Kidney tubule cell (primary cell): ENCODE results near the gene KIF5B.
A peak's percentile ranks its signal among the peaks of the same experiment; 100 is the strongest.
"Not testable (repeated sequence)": the region's sequence is repeated elsewhere in the genome, so short reads cannot be mapped to it uniquely, and the experiment has no call there.

Source experiments
- DNase-seq: peaks from one replicate; pipeline ENCODE4 v3.0.0-alpha.2; 2018; ENCODE audit warnings: low spot score

KIF5B gene

DNA sequence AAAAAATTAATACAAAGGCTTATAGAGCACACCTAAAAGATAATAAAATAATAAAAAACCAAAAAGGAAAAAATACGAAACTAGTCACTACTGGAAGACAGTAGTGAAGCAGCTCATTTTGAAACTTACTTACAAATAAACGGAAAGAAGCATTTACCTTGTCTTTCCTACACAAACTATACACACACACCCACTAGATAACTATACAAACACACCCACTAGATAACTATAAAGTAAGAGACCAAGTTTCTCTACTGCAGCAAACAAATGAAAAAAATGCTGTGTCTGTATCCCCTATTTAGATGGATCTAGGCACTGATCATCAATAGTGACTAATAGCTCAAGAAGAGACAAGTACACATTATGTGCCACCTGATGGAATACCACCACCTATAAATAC, 49.2 kb downstream of the KIF5B start:
- no peak for DNase-seq

- DNase-seq: peak; percentile 48
Measured at GRCh38 chr10:32005050-32005449, 51.2 kb downstream of the KIF5B start.

- no peak for DNase-seq
Measured at GRCh38 chr10:32004161-32004591, 52.0 kb downstream of the KIF5B start.

GRCh38 chr10:32002531-32002930, 53.7 kb downstream of the KIF5B start:
- no peak for DNase-seq

DNA sequence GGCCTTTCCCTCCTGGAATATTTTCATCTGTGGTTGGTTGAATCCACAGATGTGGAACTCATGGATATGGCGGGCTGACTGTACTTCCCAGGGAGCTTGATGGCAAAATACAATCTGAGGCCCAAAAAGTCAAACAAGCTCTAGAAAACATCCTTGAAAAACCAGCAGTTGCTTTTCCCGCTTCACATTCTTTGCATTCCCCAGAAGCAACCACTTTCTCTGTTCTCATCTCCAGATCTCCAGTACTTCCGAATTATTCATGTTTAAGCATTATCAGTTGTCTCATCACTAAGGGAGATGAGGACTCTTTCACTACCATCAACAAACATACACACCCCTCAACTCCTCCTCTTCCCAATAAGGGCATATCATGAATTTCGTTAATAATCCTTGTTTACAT, 55.3 kb downstream of the KIF5B start:
- peak; percentile 73 for DNase-seq

DNA sequence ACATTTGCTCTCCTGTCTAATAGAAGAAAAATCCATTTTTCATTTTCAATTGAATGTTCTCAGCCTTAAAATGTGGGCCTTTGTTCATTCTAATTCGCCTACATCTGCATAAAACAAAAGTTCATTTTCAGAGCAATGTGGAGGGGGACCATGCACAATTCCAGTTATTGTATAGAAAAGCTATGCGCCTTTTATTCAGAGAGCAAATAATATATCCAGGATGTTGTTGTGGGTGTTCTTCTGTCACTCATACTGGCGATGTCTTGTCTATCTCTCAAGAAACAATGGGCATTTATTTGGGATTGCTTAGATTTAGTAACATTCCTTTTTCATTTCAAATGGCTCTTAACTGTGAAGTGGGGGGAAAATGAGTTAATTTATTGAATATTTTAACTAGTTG, 56.4 kb downstream of the KIF5B start:
- no peak for DNase-seq

- DNase-seq: peak; percentile 17
Measured at GRCh38 chr10:31999070-31999660, 57.1 kb downstream of the KIF5B start.

GRCh38 chr10:31994926-31995325, 61.3 kb downstream of the KIF5B start:
- DNase-seq: no peak

DNA sequence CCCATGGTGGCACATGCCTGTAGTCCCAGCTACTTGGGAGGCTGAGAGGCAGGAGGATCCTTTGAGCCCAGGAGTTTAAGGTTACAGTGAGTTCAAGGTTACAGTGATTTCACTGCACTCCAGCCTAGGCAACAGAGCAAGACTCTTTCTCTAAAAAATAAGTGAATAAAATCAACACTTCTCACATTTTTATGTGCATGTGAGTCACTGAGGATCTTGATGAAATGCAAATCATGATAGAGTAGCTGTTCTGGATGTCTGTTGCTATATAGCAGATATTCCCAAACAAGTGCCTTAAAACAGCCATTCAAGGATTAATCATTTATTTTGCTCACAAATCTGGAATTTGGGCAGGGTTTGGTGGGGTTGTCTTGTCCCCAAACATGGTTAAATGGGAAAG, 65.3 kb downstream of the KIF5B start:
- DNase-seq: no peak

DNA sequence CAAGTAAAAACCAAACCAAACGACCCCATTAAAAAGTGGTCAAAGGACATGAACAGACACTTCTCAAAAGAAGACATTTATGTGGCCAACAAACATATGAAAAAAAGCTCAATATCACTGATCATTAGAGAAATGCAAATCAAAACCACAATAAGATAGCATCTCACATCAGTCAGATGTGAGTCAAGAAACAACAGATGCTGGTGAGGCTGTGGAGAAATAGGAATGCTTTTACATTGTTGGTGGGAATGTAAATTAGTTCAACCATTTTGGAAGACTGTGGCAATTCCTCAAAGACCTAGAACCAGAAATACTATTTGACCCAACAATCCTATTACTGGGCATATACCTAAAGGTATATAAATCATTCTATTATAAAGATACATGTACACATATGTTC, 68.4 kb downstream of the KIF5B start:
- not testable (repeated sequence) for DNase-seq

DNA sequence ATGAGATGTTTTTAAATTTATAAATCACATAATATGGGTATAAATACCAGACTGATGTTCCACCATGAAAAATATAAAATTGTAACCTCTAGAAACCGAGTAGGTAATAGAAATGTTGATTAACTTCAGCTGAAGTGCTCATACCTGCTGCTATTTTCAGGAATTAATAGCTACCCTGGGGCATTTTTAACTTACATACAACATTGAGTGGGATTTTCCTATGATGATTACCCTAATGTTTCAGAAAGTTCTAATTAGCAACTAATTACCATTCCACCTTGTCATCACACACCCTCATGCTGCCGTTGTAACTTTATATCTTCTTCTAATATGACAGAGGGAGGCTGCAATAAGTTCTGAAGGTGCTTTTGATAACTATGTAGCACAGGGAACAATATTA, 74.1 kb downstream of the KIF5B start:
- no peak for DNase-seq

GRCh38 chr10:31980471-31980870, 75.8 kb downstream of the KIF5B start:
- DNase-seq: no peak

DNA sequence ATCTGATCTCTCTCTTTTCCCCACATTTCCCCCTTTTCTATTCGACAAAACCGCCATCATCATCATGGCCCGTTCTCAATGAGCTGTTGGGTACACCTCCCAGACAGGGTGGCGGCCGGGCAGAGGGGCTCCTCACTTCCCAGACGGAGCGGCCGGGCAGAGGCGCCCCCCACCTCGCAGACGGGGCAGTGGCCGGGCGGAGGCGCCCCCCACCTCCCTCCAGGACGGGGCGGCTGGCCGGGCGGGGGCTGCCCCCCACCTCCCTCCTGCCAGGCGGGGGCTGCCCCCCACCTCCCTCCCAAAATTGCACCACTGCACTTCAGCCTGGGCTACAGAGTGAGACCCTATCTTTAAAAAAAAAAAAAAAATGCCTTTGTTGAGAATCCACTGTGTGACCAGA, 77.2 kb downstream of the KIF5B start:
- DNase-seq: not testable (repeated sequence)

DNA sequence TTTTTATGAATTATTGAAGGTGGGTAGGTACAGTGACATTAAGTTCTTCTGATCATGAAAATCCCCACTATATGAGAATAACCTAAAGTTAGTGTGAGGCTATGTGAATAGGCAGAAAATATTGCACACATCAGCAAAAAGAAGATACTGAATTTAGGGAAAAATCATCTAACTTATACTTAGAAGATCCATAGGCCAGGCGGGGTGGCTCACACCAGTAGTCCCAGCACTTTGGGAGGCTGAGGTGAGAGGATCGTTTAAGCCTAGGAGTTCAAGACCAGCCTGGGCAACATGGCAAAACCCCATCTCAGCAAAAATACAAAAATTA, 78.1 kb downstream of the KIF5B start:
- DNase-seq: no peak

GRCh38 chr10:31977440-31978155, 78.6 kb downstream of the KIF5B start:
- DNase-seq: peak; percentile 83

GRCh38 chr10:31975157-31975765, 81.0 kb downstream of the KIF5B start:
- DNase-seq: no peak

- peak; percentile 58 for DNase-seq
Measured at GRCh38 chr10:31974434-31975124, 81.6 kb downstream of the KIF5B start.

- DNase-seq: no peak
Measured at GRCh38 chr10:31972519-31973041, 83.6 kb downstream of the KIF5B start.

DNA sequence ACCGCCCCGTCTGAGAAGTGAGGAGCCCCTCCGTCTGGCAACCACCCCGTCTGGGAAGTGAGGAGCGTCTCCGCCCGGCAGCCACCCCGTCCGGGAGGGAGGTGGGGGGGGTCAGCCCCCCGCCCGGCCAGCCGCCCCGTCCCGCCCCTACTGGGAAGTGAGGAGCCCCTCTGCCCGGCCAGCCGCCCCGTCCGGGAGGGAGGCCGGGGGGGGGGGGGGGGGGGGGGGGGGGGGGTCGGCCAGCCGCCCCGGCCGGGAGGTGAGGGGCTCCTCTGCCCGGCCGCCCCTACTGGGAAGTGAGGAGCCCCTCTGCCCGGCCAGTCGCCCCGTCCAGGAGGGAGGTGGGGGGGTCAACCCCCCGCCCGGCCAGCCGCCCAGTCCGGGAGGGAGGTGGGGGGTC, 86.4 kb downstream of the KIF5B start:
- DNase-seq: not testable (repeated sequence)

- no peak for DNase-seq
Measured at GRCh38 chr10:31963589-31963980, 92.6 kb downstream of the KIF5B start.

- DNase-seq: peak; percentile 54
Measured at GRCh38 chr10:31962826-31963588, 93.2 kb downstream of the KIF5B start.
